Colon (tissue), 2 donors: ENCODE results near the gene PNLIPRP1.

Experiments used
- FAIRE-seq: peaks from 2 replicates; lab custom pipeline; 2012; peaks lifted over from hg19 to GRCh38; lab: Jason Lieb, UNC
- donor health status: control.
- donor health status: control.

Gene PNLIPRP1

GRCh38 chr10:116590590-116591444, at the start of gene PNLIPRP1:
PNLIPRP1 (plus strand) TSS chr10:116590959; CDS start chr10:116591130, 171 bp downstream.
- FAIRE-seq = no peak

- no peak for FAIRE-seq
Observed at GRCh38 chr10:116542007-116542677, 48.6 kb upstream of the PNLIPRP1 start.

- no peak for FAIRE-seq
Observed at GRCh38 chr10:116545122-116545521, 45.6 kb upstream of the PNLIPRP1 start.

GRCh38 chr10:116545756-116546155, 45.0 kb upstream of the PNLIPRP1 start, which contains the start of gene PNLIP:
PNLIP (plus strand) TSS chr10:116545931; CDS start chr10:116546093, 162 bp downstream.
- no peak for FAIRE-seq

- FAIRE-seq = no peak
Observed at GRCh38 chr10:116548301-116548700, 42.5 kb upstream of the PNLIPRP1 start.

- FAIRE-seq = no peak
Observed at GRCh38 chr10:116553378-116553980, 37.3 kb upstream of the PNLIPRP1 start.

GRCh38 chr10:116554628-116555027, 36.1 kb upstream of the PNLIPRP1 start:
- FAIRE-seq = no peak

GRCh38 chr10:116555880-116556279, 34.9 kb upstream of the PNLIPRP1 start:
- FAIRE-seq = no peak

GRCh38 chr10:116557305-116557880, 33.4 kb upstream of the PNLIPRP1 start:
- FAIRE-seq = no peak

GRCh38 chr10:116565534-116565933, 25.2 kb upstream of the PNLIPRP1 start:
- FAIRE-seq = no peak

GRCh38 chr10:116566932-116567331, 23.8 kb upstream of the PNLIPRP1 start:
- FAIRE-seq = no peak

- FAIRE-seq = no peak
Observed at GRCh38 chr10:116567335-116567734, 23.4 kb upstream of the PNLIPRP1 start.

- no peak for FAIRE-seq
Observed at GRCh38 chr10:116574797-116575196, 16.0 kb upstream of the PNLIPRP1 start.

GRCh38 chr10:116587878-116588591, 2.7 kb upstream of the PNLIPRP1 start:
- FAIRE-seq = no peak

GRCh38 chr10:116588995-116589394, 1.8 kb upstream of the PNLIPRP1 start:
- no peak for FAIRE-seq

GRCh38 chr10:116589926-116590325, 833 bp upstream of the PNLIPRP1 start:
- no peak for FAIRE-seq

GRCh38 chr10:116593139-116593740, 2.5 kb downstream of the PNLIPRP1 start:
- no peak for FAIRE-seq

GRCh38 chr10:116594525-116595035, 3.8 kb downstream of the PNLIPRP1 start:
- FAIRE-seq = no peak

GRCh38 chr10:116596062-116596461, 5.3 kb downstream of the PNLIPRP1 start:
- FAIRE-seq = no peak

GRCh38 chr10:116597543-116597942, 6.8 kb downstream of the PNLIPRP1 start:
- no peak for FAIRE-seq

GRCh38 chr10:116598329-116598728, 7.6 kb downstream of the PNLIPRP1 start:
- FAIRE-seq = no peak
